ENCODE data around the gene COPB2.
"Not testable (repeated sequence)": the region's sequence is repeated elsewhere in the genome, so short reads cannot be mapped to it uniquely, and the experiment has no call there.

The COPB2 gene

DNA sequence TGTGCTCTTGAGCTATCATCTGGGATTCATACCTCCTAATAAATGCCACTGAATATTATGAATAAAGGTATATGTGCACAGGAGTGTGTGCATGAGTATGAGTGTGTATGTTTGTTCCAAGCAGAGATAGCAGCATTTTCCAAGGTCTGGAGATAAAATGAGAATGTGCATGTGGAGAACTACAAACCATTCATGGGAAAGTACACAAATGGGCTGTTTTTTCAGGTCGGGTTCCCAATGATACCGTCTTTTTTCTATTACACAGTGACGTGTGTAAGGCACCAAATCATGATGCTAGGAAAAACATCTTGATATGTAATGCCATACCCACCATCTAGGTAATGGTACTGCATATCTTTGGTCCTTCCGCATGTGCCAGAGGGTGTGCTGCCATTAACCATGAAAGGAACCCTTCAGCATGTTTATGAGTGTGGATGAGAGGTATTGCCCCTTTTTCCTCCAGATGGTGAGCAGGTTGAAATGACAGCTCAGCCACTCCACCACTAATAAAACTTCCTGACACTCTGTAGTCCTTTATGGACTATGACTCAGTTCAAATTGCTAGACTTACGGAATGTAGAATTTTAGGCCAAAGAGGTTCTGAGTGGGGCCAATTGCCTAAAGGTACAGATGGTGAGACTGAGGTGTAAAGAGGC is 36.4 kb upstream of the COPB2 start:
- H3K9ac ChIP-seq (ENCODE audit: insufficient read length, low read depth): no peak overlapping the region
- H3K4me3 ChIP-seq (ENCODE audit: insufficient read length, low read depth): no peak overlapping the region
- no peaks in the 10 kb centered on the region for H3K27me3 ChIP-seq (ENCODE audit: insufficient read depth, insufficient read length)
- TF ChIP-seq YY1 (IDR thresholded peaks at IDR 0.05; ENCODE audit: insufficient read depth, insufficient read length) (no peak), ZNF274 (IDR thresholded peaks at IDR 0.05; ENCODE audit: low read depth, low read length) (no peak), SUZ12 (IDR thresholded peaks at IDR 0.05; ENCODE audit: extremely low read depth, insufficient read depth, insufficient read length) (no peak)
- H3K9me3 ChIP-seq (ENCODE audit: insufficient read depth, low read length): no peaks in the 10 kb centered on the region
- no peak for DNase-seq (ENCODE audit: low read depth, low spot score)
- H3K4me1 ChIP-seq (ENCODE audit: insufficient read depth, insufficient read length): no peaks in the 10 kb centered on the region
- H3K36me3 ChIP-seq (ENCODE audit: insufficient read depth, insufficient read length, low read length): peaks cover 11% of the 10 kb centered on the region

DNA sequence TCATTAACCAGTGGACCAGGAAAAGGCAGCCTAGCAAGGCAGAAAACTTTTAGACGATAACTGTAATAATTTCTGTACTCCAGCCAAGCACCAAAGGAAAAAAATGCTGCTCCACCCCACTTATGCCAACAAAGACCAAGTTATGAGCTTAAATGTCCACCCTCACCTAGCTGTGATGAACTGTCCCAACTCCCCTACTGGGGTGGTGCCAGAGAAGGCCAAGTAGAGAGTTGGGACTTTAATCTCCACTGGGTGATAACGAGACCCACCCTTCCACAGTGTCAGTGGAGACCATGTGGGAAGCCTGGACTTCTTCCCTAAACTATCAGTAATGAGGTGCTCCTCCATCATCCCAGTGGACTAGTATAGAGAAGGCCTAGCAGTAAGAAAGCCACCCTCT is 33.8 kb upstream of the COPB2 start:
- H3K4me1 ChIP-seq (ENCODE audit: insufficient read depth, insufficient read length): no peaks in the 10 kb centered on the region
- peaks cover 11% of the 10 kb centered on the region for H3K36me3 ChIP-seq (ENCODE audit: insufficient read depth, insufficient read length, low read length)
- H3K9ac ChIP-seq (ENCODE audit: insufficient read length, low read depth): no peak overlapping the region
- DNase-seq (ENCODE audit: low read depth, low spot score): no peak
- TF ChIP-seq SUZ12 (IDR thresholded peaks at IDR 0.05; ENCODE audit: extremely low read depth, insufficient read depth, insufficient read length) (no peak), ZNF274 (IDR thresholded peaks at IDR 0.05; ENCODE audit: low read depth, low read length) (no peak), YY1 (IDR thresholded peaks at IDR 0.05; ENCODE audit: insufficient read depth, insufficient read length) (no peak)
- no peaks in the 10 kb centered on the region for H3K9me3 ChIP-seq (ENCODE audit: insufficient read depth, low read length)
- no peak overlapping the region for H3K4me3 ChIP-seq (ENCODE audit: insufficient read length, low read depth)
- H3K27me3 ChIP-seq (ENCODE audit: insufficient read depth, insufficient read length): no peaks in the 10 kb centered on the region

DNA sequence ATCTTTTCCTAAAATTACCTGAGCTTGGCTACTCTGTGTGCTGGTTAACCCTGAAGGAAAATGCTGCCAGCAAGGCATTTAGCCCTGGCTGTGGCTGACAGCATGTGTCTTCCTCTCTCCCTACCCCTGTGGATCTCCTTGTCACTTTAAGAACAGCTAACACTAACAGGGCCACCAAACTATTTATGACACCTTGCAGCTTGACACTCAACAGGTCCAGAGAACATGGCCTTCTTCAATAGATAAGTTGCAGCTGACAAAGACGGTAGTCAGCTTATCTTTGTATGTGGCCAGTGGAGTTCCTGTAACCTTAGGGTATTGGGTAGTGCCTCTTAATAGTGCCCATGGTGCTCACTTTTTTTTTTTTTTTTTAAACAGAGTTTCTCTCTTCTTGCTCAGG is 32.0 kb upstream of the COPB2 start:
- no peaks in the 10 kb centered on the region for H3K4me1 ChIP-seq (ENCODE audit: insufficient read depth, insufficient read length)
- no peak for DNase-seq (ENCODE audit: low read depth, low spot score)
- peaks cover 11% of the 10 kb centered on the region for H3K36me3 ChIP-seq (ENCODE audit: insufficient read depth, insufficient read length, low read length)
- H3K9me3 ChIP-seq (ENCODE audit: insufficient read depth, low read length): no peaks in the 10 kb centered on the region
- no peak for TF ChIP-seq YY1 (IDR thresholded peaks at IDR 0.05; ENCODE audit: insufficient read depth, insufficient read length)
- TF ChIP-seq SUZ12 (IDR thresholded peaks at IDR 0.05; ENCODE audit: extremely low read depth, insufficient read depth, insufficient read length): no peak
- no peak for TF ChIP-seq ZNF274 (IDR thresholded peaks at IDR 0.05; ENCODE audit: low read depth, low read length)
- H3K4me3 ChIP-seq (ENCODE audit: insufficient read length, low read depth): no peak overlapping the region
- H3K27me3 ChIP-seq (ENCODE audit: insufficient read depth, insufficient read length): no peaks in the 10 kb centered on the region
- H3K9ac ChIP-seq (ENCODE audit: insufficient read length, low read depth): no peak overlapping the region

DNA sequence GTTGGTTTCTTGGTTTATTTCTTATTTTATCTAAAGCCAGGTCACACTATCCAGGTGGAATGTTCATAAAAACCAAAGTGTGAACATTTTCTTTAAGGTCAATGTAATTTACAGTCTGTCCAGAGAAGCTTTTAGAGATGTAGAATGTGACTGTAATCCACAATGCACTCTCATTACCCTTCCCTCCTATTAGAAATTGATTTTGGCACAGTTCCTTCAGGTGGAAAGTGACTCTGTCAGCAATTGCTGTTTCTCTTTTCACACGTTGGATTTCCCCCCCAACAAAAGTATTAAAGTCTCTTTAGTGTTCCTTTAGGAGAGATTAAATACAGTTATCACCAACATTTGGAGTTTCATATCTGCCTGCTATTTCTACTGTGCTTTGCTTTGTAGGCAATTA is 31.6 kb upstream of the COPB2 start:
- no peak for DNase-seq (ENCODE audit: low read depth, low spot score)
- H3K4me3 ChIP-seq (ENCODE audit: insufficient read length, low read depth): no peak overlapping the region
- peaks cover 11% of the 10 kb centered on the region for H3K36me3 ChIP-seq (ENCODE audit: insufficient read depth, insufficient read length, low read length)
- no peaks in the 10 kb centered on the region for H3K27me3 ChIP-seq (ENCODE audit: insufficient read depth, insufficient read length)
- H3K9ac ChIP-seq (ENCODE audit: insufficient read length, low read depth): no peak overlapping the region
- no peaks in the 10 kb centered on the region for H3K4me1 ChIP-seq (ENCODE audit: insufficient read depth, insufficient read length)
- TF ChIP-seq SUZ12 (IDR thresholded peaks at IDR 0.05; ENCODE audit: extremely low read depth, insufficient read depth, insufficient read length) (no peak), ZNF274 (IDR thresholded peaks at IDR 0.05; ENCODE audit: low read depth, low read length) (no peak), YY1 (IDR thresholded peaks at IDR 0.05; ENCODE audit: insufficient read depth, insufficient read length) (no peak)
- no peaks in the 10 kb centered on the region for H3K9me3 ChIP-seq (ENCODE audit: insufficient read depth, low read length)

DNA sequence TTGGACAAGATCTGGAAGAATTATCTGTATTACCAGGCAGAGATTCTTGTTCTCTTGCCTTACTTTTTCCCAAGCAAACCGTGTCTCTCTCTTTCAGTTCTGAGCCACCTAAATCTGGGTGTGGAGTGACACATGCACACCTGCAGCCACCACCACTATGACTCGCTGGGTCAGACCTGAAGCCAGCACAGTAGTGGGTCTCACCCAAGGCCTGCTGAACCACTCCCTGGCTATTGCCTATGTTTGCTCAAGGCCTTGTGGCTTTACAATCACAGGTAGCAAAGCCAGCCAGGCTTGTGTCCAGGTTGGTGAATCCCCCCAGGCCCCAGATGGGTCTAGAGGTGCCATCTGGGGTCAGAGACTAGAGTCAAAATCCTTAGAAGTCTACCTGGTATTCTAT is 28.7 kb upstream of the COPB2 start:
- DNase-seq (ENCODE audit: low read depth, low spot score): no peak
- TF ChIP-seq ZNF274 (IDR thresholded peaks at IDR 0.05; ENCODE audit: low read depth, low read length) (no peak), YY1 (IDR thresholded peaks at IDR 0.05; ENCODE audit: insufficient read depth, insufficient read length) (no peak), SUZ12 (IDR thresholded peaks at IDR 0.05; ENCODE audit: extremely low read depth, insufficient read depth, insufficient read length) (no peak)
- no peaks in the 10 kb centered on the region for H3K4me1 ChIP-seq (ENCODE audit: insufficient read depth, insufficient read length)
- no peak overlapping the region for H3K9ac ChIP-seq (ENCODE audit: insufficient read length, low read depth)
- H3K36me3 ChIP-seq (ENCODE audit: insufficient read depth, insufficient read length, low read length): peaks cover 2% of the 10 kb centered on the region
- H3K4me3 ChIP-seq (ENCODE audit: insufficient read length, low read depth): no peak overlapping the region
- no peaks in the 10 kb centered on the region for H3K27me3 ChIP-seq (ENCODE audit: insufficient read depth, insufficient read length)
- H3K9me3 ChIP-seq (ENCODE audit: insufficient read depth, low read length): peaks cover 10% of the 10 kb centered on the region

DNA sequence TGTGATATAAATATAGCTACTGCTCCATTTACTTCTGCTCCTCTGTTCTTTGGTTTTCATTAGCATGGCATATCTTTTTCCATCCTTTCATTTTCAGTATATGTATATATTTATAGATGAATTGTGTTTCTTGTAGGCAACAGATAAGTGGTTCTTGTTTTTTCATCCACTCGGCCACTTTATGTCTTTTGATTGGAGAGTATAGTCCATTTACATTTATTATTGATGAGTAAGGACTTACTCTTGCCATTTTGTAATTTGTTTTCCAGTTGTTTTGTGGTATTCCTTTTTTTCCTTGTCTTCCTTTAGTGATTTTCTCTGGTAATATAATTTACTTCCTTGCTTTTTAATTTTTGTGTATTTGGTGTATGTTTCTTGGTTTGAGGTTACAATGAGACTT is 26.8 kb upstream of the COPB2 start:
- Histone ChIP-seq H3K4me1 (ENCODE audit: insufficient read depth, insufficient read length) (no peaks in the 10 kb centered on the region), H3K36me3 (ENCODE audit: insufficient read depth, insufficient read length, low read length) (no peaks in the 10 kb centered on the region), H3K9ac (ENCODE audit: insufficient read length, low read depth) (no peak overlapping the region), H3K9me3 (ENCODE audit: insufficient read depth, low read length) (peaks cover 22% of the 10 kb centered on the region), H3K4me3 (ENCODE audit: insufficient read length, low read depth) (no peak overlapping the region), H3K27me3 (ENCODE audit: insufficient read depth, insufficient read length) (no peaks in the 10 kb centered on the region)
- no peak for DNase-seq (ENCODE audit: low read depth, low spot score)
- TF ChIP-seq YY1 (IDR thresholded peaks at IDR 0.05; ENCODE audit: insufficient read depth, insufficient read length) (no peak), SUZ12 (IDR thresholded peaks at IDR 0.05; ENCODE audit: extremely low read depth, insufficient read depth, insufficient read length) (no peak), ZNF274 (IDR thresholded peaks at IDR 0.05; ENCODE audit: low read depth, low read length) (no peak)

DNA sequence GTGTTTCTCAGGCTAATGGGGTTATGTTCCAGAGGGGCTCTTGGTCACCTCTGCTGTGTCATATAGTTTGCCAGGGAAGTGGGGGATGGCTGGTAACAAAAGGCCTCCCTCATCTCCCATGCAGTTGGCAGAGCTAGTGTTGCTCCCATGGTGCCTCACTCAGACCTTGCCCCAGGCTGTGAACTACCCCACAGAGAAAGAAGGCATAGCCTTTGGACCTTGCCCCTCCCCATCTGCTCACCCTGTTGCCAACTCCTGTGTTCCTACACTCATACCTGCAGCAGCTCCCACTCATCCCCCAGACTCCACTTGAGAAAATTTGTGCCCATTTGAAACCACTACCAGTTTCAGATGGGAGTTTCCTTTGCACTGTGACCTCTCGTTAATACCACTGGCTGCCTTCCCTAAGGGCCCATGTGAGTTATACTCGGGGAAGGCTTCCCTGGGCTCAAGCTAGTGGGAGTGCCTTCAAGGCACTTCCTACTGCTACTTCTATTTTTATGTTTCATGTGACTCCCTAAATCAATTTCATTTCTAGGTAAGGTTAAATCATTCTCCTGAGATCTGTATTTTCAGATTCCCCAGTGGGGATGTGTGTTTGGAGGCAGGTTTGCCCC is 25.3 kb upstream of the COPB2 start:
- Histone ChIP-seq H3K9me3 (ENCODE audit: insufficient read depth, low read length) (peaks cover 22% of the 10 kb centered on the region), H3K36me3 (ENCODE audit: insufficient read depth, insufficient read length, low read length) (no peaks in the 10 kb centered on the region), H3K4me3 (ENCODE audit: insufficient read length, low read depth) (no peak overlapping the region), H3K9ac (ENCODE audit: insufficient read length, low read depth) (no peak overlapping the region), H3K27me3 (ENCODE audit: insufficient read depth, insufficient read length) (no peaks in the 10 kb centered on the region), H3K4me1 (ENCODE audit: insufficient read depth, insufficient read length) (no peaks in the 10 kb centered on the region)
- no peak for DNase-seq (ENCODE audit: low read depth, low spot score)
- no peak for TF ChIP-seq YY1 (IDR thresholded peaks at IDR 0.05; ENCODE audit: insufficient read depth, insufficient read length)
- TF ChIP-seq ZNF274 (IDR thresholded peaks at IDR 0.05; ENCODE audit: low read depth, low read length): no peak
- TF ChIP-seq SUZ12 (IDR thresholded peaks at IDR 0.05; ENCODE audit: extremely low read depth, insufficient read depth, insufficient read length): no peak

DNA sequence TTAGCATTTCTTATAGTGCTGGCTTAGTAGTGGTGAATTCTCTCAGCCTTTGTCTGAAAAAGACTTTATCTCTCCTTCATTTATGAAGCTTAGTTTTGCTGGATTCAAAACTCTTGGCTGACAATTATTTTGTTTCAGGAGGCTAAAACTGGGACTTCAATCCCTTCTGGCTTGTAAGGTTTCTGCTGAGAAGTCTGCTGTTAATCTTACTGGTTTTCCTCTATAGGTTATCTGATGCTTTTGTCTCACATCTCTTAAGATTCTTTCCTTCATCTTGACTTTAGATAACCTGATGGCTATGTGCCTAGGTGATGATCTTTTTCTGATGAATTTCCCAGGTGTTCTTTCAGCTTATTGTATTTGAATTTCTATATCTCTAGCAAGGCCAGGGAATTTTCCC is 23.4 kb upstream of the COPB2 start:
- H3K4me1 ChIP-seq (ENCODE audit: insufficient read depth, insufficient read length); DNase-seq (ENCODE audit: low read depth, low spot score); H3K4me3 ChIP-seq (ENCODE audit: insufficient read length, low read depth); H3K27me3 ChIP-seq (ENCODE audit: insufficient read depth, insufficient read length); H3K9ac ChIP-seq (ENCODE audit: insufficient read length, low read depth); H3K36me3 ChIP-seq (ENCODE audit: insufficient read depth, insufficient read length, low read length): not testable (repeated sequence)
- peaks cover 22% of the 10 kb centered on the region for H3K9me3 ChIP-seq (ENCODE audit: insufficient read depth, low read length)

DNA sequence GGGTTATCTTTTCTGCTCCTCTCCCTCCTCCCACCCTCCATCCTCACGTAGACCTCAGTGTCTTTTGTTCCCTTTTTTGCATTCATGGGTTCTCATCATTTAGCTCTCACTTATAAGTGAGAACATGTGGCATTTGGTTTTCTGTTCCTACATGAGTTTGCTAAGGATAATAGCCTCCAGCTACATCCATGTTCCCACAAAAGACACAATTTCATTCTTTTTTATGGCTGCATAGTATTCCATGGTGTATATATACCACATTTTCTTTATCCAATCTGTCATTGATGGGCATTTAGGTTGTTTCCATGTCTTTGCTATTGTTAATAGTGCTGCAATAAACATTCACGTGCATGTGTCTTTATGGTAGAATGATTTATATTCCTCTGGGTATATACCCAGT is 11.7 kb upstream of the COPB2 start:
- not testable (repeated sequence) for H3K27me3 ChIP-seq (ENCODE audit: insufficient read depth, insufficient read length); H3K4me1 ChIP-seq (ENCODE audit: insufficient read depth, insufficient read length); H3K9ac ChIP-seq (ENCODE audit: insufficient read length, low read depth); H3K36me3 ChIP-seq (ENCODE audit: insufficient read depth, insufficient read length, low read length); H3K4me3 ChIP-seq (ENCODE audit: insufficient read length, low read depth); DNase-seq (ENCODE audit: low read depth, low spot score)
- H3K9me3 ChIP-seq (ENCODE audit: insufficient read depth, low read length): peaks cover 23% of the 10 kb centered on the region; the same call in 1 of the 2 replicates

All from NT2/D1 (cell line).